ENCODE measurements around the gene IRF5. TPM values are rescaled to one million over a fixed set of nuclear protein-coding genes. Genes with fewer than 3 reads are reported as not detected.

Gene IRF5
- total and polyA plus RNA-seq, 2 donors (not counting 1 experiment from before 2014, with no cell fraction given) = 91.3 to 135 TPM

GRCh38 chr7:128948312-128948973 is 10.7 kb downstream of the IRF5 start:
- Histone ChIP-seq H4K20me1 (ENCODE audit: control insufficient read depth, insufficient read depth, low read length, poor library complexity, severe bottlenecking) (peaks cover 12% of the 10 kb centered on the region), H3K9me3 (ENCODE audit: control extremely low read depth in 1 of 3, control insufficient read depth in 2 of 3, insufficient read depth in 1 of 3, low read length in 2 of 3) (no peaks in the 10 kb centered on the region), H3K27ac (ENCODE audit: low read length in 2 of 2) (no peak overlapping the region), H3K36me3 (replicated peaks in 1 of 2; ENCODE audit: control extremely low read depth in 1 of 2, control insufficient read depth in 1 of 2, extremely low read depth in 1 of 2, insufficient read depth in 2 of 2, low read length in 1 of 2) (peaks cover 9 to 79% of the 10 kb centered on the region in 2 experiments), H2AFZ (ENCODE audit: insufficient read depth, low read depth, low read length, poor library complexity, severe bottlenecking) (no peak overlapping the region), H3K4me1 (ENCODE audit: control insufficient read depth in 2 of 2, insufficient read depth in 2 of 2, low read length in 2 of 2) (peaks cover 0 to 7% of the 10 kb centered on the region in 2 donors), H3K9ac (ENCODE audit: low read length) (no peak overlapping the region), H3K4me3 (ENCODE audit: control extremely low read depth in 1 of 5, extremely low read depth in 1 of 5, insufficient read depth in 1 of 5, low read depth in 2 of 5, low read length in 4 of 5) (no peak overlapping the region), H3K4me2 (replicated peaks; ENCODE audit: low read depth, low read length, poor library complexity, severe bottlenecking) (no peak overlapping the region), H3K27me3 (replicated peaks in 1 of 4; ENCODE audit: control extremely low read depth in 1 of 4, control insufficient read depth in 3 of 4, insufficient read depth in 4 of 4, low read length in 3 of 4) (no peaks in the 10 kb centered on the region), H3K79me2 (ENCODE audit: control insufficient read depth, insufficient read depth, low read length) (peaks cover 18% of the 10 kb centered on the region)
- TF ChIP-seq EZH2 (IDR thresholded peaks at IDR 0.05; ENCODE audit: borderline replicate concordance, insufficient read depth, low read depth, low read length, poor library complexity, severe bottlenecking) = no peak
- no peak for TF ChIP-seq CTCF (IDR thresholded peaks at IDR 0.05)
- intact Hi-C loops (cut with micrococcal nuclease) = no loop called here
- no peaks in the 10 kb centered on the region for H3K27me3 Mint-ChIP-seq
- no peak overlapping the region for H3K4me3 Mint-ChIP-seq
- ATAC-seq (ENCODE audit: low read depth) = no peak
- ChIA-PET POLR2A (interaction anchor here (0.6 to 1.1 kb wide), 2 partner anchors 9 to 414 kb away, joined by 3 to 4 read pairs; no protein-coding TSS in a partner anchor), CTCF (interaction anchor here (0.8 to 4.6 kb wide), 5 partner anchors 8 to 215 kb away, joined by 3 to 17 read pairs (median 5); no protein-coding TSS in a partner anchor)
- H3K4me1 Mint-ChIP-seq = peaks cover 25% of the 10 kb centered on the region
- H3K9me3 Mint-ChIP-seq (ENCODE audit: insufficient read depth) = no peaks in the 10 kb centered on the region
- peak overlapping the region; percentile 26 for H3K27ac Mint-ChIP-seq
- DNase-seq = no peak
- WGBS (ENCODE audit: insufficient coverage) = 94% methylated on average over 12 of the region's 12 CpGs

All from B cell (primary cell).